ENCODE data around the gene ADARB1.

The ADARB1 gene

GRCh38 chr21:45267390-45267760 lies 193.0 kb downstream of the ADARB1 start:
- no peak for DNase-seq (ENCODE audit: low spot score)

- DNase-seq (ENCODE audit: low spot score): no peak
Measured at GRCh38 chr21:45269861-45270260, 195.5 kb downstream of the ADARB1 start.

- no peak for DNase-seq (ENCODE audit: low spot score)
Measured at GRCh38 chr21:45270306-45270821, 196.0 kb downstream of the ADARB1 start.

Data from putamen (tissue), 1 donor.